ENCODE measurements around the gene DOLPP1. TPM values are rescaled to one million over a fixed set of nuclear protein-coding genes. Genes with fewer than 3 reads are reported as not detected.

DOLPP1 gene
- total RNA-seq, 1 donor from 2014 or later = 15.5 TPM

GRCh38 chr9:129060991-129061390 is 19.9 kb upstream of the DOLPP1 start:
- Histone ChIP-seq H3K36me3 (ENCODE audit: control insufficient read depth, insufficient read depth, low read length) (no peaks in the 10 kb centered on the region), H3K27me3 (ENCODE audit: control insufficient read depth, insufficient read depth, low read length) (no peaks in the 10 kb centered on the region), H3K4me3 (ENCODE audit: low read depth, low read length) (no peak overlapping the region)
- DNase-seq (ENCODE audit: low read depth) = no peak
- no peak for TF ChIP-seq CTCF (IDR thresholded peaks at IDR 0.05; ENCODE audit: insufficient read depth, low read length, poor library complexity, severe bottlenecking)

GRCh38 chr9:129063061-129063460 is 17.9 kb upstream of the DOLPP1 start:
- no peak for DNase-seq (ENCODE audit: low read depth)
- H3K36me3 ChIP-seq (ENCODE audit: control insufficient read depth, insufficient read depth, low read length) = peaks cover 1% of the 10 kb centered on the region
- H3K4me3 ChIP-seq (ENCODE audit: low read depth, low read length) = no peak overlapping the region
- no peak for TF ChIP-seq CTCF (IDR thresholded peaks at IDR 0.05; ENCODE audit: insufficient read depth, low read length, poor library complexity, severe bottlenecking)
- H3K27me3 ChIP-seq (ENCODE audit: control insufficient read depth, insufficient read depth, low read length) = no peaks in the 10 kb centered on the region

GRCh38 chr9:129064499-129064908 is 16.4 kb upstream of the DOLPP1 start:
- H3K27me3 ChIP-seq (ENCODE audit: control insufficient read depth, insufficient read depth, low read length) = no peaks in the 10 kb centered on the region
- no peak for DNase-seq (ENCODE audit: low read depth)
- H3K36me3 ChIP-seq (ENCODE audit: control insufficient read depth, insufficient read depth, low read length) = peaks cover 3% of the 10 kb centered on the region

GRCh38 chr9:129068110-129068509 is 12.8 kb upstream of the DOLPP1 start:
- peaks cover 3% of the 10 kb centered on the region for H3K36me3 ChIP-seq (ENCODE audit: control insufficient read depth, insufficient read depth, low read length)
- H3K27me3 ChIP-seq (ENCODE audit: control insufficient read depth, insufficient read depth, low read length) = no peaks in the 10 kb centered on the region
- H3K4me3 ChIP-seq (ENCODE audit: low read depth, low read length) = no peak overlapping the region
- TF ChIP-seq CTCF (IDR thresholded peaks at IDR 0.05; ENCODE audit: insufficient read depth, low read length, poor library complexity, severe bottlenecking) = no peak
- DNase-seq (ENCODE audit: low read depth) = no peak

More at GRCh38 chr9:129064499-129064908, 16.4 kb upstream of the DOLPP1 start:
- no peak for TF ChIP-seq CTCF (IDR thresholded peaks at IDR 0.05; ENCODE audit: insufficient read depth, low read length, poor library complexity, severe bottlenecking)
- H3K4me3 ChIP-seq (ENCODE audit: low read depth, low read length) = no peak overlapping the region

GRCh38 chr9:129068990-129069861 is 11.7 kb upstream of the DOLPP1 start:
- DNase-seq (ENCODE audit: low read depth) = no peak
- H3K27me3 ChIP-seq (ENCODE audit: control insufficient read depth, insufficient read depth, low read length) = no peaks in the 10 kb centered on the region
- TF ChIP-seq CTCF (IDR thresholded peaks at IDR 0.05; ENCODE audit: insufficient read depth, low read length, poor library complexity, severe bottlenecking) = no peak
- peaks cover 3% of the 10 kb centered on the region for H3K36me3 ChIP-seq (ENCODE audit: control insufficient read depth, insufficient read depth, low read length)
- H3K4me3 ChIP-seq (ENCODE audit: low read depth, low read length) = no peak overlapping the region

All from kidney epithelial cell (primary cell).